Epithelial cell of esophagus (primary cell): ENCODE results near the gene DBNL.

Experiments used
- DNase-seq: peaks from one replicate; pipeline ENCODE4 v3.0.0; 2010; ENCODE audit warnings: low read depth
- H3K4me3 ChIP-seq: 2 replicates; pipeline ENCODE4 v1.5.1; 2011; ENCODE audit warnings: mild to moderate bottlenecking, low read length, control low read depth
- TF ChIP-seq, protein P1 (sequence below): IDR thresholded peaks from 2 replicates; pipeline ENCODE4 v1.5.1; 2011; ENCODE audit warnings: low read depth, mild to moderate bottlenecking, low read length, control low read depth, inconsistent platforms; ENCODE audit not compliant: insufficient read depth; ENCODE audit errors: missing control alignments

DBNL gene

DNA sequence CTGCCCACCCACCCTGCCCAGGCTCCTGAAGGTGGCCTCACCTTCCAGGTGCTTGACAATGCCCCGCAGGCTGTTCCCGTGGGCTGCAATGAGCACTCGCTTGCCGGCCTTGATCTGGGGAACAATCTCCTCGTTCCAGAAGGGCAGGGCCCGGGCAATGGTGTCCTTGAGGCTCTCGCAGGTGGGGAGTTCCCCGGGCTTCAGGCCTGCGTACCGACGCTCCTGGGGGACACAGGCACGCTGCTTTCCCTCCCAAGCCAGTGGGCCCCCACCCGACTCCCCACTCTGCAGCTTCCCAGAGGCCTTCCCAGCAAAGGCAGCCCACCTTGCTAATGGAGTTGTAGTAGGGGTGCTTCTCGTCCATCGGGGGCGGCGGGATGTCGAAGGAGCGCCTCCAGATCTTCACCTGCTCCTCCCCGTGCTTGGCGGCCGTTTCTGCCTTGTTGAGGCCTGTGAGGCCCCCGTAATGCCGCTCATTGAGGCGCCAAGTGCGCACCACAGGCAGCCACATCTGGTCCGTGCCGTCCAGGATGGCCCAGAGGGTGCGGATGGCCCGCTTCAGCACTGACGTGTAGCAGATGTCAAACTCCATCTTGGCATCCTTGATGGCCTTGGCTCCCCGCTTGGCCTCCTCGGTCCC is 20.4 kb downstream of the DBNL start:
- TF ChIP-seq, protein P1, sequence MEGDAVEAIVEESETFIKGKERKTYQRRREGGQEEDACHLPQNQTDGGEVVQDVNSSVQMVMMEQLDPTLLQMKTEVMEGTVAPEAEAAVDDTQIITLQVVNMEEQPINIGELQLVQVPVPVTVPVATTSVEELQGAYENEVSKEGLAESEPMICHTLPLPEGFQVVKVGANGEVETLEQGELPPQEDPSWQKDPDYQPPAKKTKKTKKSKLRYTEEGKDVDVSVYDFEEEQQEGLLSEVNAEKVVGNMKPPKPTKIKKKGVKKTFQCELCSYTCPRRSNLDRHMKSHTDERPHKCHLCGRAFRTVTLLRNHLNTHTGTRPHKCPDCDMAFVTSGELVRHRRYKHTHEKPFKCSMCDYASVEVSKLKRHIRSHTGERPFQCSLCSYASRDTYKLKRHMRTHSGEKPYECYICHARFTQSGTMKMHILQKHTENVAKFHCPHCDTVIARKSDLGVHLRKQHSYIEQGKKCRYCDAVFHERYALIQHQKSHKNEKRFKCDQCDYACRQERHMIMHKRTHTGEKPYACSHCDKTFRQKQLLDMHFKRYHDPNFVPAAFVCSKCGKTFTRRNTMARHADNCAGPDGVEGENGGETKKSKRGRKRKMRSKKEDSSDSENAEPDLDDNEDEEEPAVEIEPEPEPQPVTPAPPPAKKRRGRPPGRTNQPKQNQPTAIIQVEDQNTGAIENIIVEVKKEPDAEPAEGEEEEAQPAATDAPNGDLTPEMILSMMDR = no peak

DNA sequence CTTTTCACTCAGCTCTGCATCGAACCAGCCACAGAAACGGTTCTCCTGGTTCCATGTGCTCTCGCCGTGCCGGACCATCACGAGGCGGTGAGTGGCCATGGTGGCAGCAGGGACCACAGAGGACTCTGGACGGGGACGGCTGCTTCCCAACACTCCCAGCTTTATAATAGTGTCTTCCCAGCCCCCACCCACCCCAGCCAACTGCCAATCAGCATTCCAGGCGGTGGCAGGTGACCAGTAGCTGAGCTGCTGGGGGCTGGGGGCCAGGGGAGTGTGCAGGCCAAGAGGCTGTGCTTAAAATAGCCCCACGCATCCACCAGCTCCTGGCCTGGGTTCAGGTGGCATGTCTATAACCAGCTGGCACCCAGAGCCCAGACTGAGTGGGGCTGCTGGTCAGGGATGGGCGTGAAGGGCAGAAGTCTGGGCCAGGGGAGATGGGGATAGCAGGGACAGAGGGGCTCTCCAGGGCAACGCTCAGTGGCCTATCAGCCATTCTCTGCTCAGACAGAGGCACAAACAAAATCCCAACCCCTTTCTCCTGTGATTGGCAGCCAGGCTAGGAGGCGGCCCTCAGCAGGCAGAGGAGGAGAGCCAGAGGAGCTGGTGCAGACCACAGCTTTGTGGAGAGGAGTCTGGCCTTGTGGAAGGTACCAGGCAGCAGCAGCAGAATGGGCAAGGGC is 21.1 kb downstream of the DBNL start, which contains the start of gene PGAM2:
Gene PGAM2 (minus strand): TSS at position 137 of the 680 bp plus-strand sequence. CDS start 38 bp downstream, at position 99.
- DNase-seq = no peak
- TF ChIP-seq, protein P1 = no peak
- H3K4me3 ChIP-seq = no peak within 1 kb of the TSS

More for the DNA sequence above, 20.4 kb downstream of the DBNL start:
- no peak for DNase-seq
- H3K4me3 ChIP-seq = no peak overlapping the region

DNA sequence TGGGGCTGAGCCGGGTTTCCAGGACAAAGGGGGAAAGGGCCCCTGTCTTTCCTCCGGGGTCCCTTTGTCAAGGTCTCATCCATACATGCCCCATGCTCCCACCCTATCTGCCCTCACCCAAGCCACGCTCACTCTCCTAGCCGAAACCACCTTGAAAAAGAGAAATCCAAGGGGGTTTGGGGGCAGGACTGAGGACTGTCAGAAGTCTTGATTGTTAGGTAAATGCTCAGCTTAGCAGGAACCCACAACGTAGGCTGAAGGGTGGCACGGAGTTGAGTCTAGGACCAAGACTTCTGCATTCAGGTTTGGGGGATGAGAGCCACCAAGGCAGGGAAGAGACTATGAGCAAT is 21.6 kb downstream of the DBNL start:
- no peak overlapping the region for H3K4me3 ChIP-seq
- TF ChIP-seq, protein P1 = no peak
- no peak for DNase-seq

DNA sequence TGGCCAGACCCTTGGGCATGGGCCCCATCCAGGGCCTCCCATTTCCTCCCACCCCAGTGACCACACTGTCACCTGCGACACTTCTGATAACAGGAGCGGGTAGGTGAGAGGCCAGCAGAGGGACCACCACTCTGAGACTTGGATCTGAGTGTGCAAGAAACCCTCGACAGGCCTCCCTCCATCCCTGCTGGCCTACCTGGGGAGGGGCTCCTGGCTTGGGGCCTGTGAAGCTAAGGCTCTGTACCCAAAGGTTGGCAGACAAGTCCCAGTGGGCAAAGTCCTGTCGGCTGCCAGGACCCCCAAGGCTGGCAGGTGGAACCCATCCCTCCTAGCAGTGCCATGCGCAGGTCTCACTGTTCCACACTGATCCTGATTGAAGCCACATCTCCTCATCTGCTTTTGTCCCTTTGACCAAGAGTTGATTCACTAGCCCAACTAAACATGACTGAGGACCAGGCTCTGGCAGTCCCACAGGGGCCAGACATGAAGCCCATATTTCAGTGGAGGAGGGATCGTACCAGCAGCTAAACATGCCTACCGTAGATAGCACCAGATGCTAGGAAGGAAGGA is 22.1 kb downstream of the DBNL start:
- DNase-seq = no peak
- H3K4me3 ChIP-seq = no peak overlapping the region
- TF ChIP-seq, protein P1 = no peak

DNA sequence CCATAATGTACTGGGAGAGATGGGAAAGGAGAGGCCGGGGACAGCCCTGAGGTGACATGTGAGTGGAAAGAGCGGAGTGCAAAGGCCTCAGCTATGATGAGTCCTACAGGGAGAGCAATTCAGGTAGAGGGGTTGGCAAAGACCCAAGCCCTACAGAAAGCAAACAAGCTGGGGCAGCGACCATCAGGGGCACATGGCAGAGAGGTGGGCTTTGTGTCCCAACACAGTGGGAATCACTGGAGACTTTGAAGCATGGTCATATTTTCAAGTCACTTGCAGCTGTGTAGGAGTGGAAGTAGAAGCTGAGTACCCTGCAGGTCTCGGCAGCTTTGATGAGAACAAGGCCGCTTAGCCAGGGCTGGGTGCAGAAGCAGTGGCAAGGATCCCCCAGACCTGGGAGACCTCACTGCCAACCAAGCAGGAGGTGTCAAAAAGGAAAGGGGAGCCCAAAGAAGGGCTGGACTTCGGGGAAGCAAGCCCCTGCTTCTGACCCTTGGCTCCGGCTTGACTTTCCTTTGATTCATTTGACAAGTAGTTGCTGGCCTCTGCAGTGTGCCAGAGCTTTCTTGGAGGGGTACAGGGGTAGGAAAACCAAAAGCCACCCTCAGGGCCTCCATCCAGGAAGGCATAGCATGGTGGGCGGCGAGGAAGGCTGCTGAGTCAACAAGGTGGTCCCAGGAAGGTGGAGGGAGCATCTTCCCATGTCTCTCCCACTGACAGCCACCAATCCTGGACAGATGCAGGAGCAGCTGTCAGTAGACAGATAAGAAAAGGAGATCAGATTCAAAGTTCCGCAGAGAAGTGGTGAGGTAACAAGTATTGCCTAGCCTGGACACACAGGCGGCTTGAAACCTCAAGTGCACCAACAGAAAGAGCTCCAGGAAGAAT is 22.8 kb downstream of the DBNL start:
- TF ChIP-seq, protein P1 = no peak
- DNase-seq = no peak
- no peak overlapping the region for H3K4me3 ChIP-seq

DNA sequence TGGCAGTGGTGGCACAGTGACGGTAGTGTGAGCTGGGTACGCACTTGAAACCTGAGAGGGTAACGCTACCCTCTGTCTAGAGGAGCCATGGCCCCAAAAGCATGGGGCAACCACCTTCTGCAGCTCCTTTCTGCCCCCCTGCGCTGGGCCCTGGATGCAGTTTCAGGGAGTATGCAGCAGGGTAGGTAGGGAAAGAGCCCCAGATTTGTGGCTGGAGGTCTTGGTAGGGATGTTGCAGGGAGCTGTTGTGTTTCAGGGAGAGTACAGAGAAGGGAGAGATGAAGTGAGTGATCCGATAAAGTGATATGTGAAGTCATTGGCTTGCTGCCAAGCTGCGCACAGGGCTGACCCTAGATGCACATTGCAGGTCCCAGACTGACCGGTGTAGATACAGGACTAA is 23.6 kb downstream of the DBNL start:
- no peak overlapping the region for H3K4me3 ChIP-seq
- DNase-seq = no peak
- TF ChIP-seq, protein P1 = no peak
